A549 (cell line): ENCODE data around the gene PPM1J. TPM values are rescaled to one million over a fixed set of nuclear protein-coding genes. Genes with fewer than 3 reads are reported as not detected.

Source experiments
- ATAC-seq, 2 experiments: fragments of 200-7000 bp in 1 of 2; fragments of >200 bp in 1 of 2; cut with Nextera tagmentation in 1 of 2; cut with Tn5 transposase in 1 of 2; 3 replicates each; pipeline versions ENCODE4 v1.8.0 to v1.9.1; 2018 to 2020; ENCODE audit warnings: mild to moderate bottlenecking in 1 of 2, moderate library complexity in 1 of 2
- CTCF ChIA-PET: fragments of 300-600 bp; sonication (Branson Sonifier 250); formaldehyde crosslinking; extraction: SDS; loops from one replicate; lab custom pipeline; 2021; ENCODE audit warnings: antibody characterized with exemption, inconsistent platforms; lab: Yijun Ruan, JAX
- POLR2A ChIA-PET: fragments of 350-600 bp; formaldehyde crosslinking; extraction: SDS; loops from one replicate; lab custom pipeline; 2021; ENCODE audit warnings: antibody characterized with exemption, inconsistent platforms; lab: Yijun Ruan, JAX
- DNase-seq, 2 experiments: peaks; one replicate each; pipeline versions ENCODE4 v3.0.0 to v3.0.0-alpha.2; 2011 to 2016; ENCODE audit warnings: low read depth in 1 of 2, low spot score in 1 of 2
- FAIRE-seq: peaks from 2 replicates; lab custom pipeline; 2011; peaks lifted over from hg19 to GRCh38; lab: Jason Lieb, UNC
- H3K27ac ChIP-seq, 2 experiments: fragments of >200 bp; sonication (Bioruptor Twin); formaldehyde crosslinking; 3 replicates each; pipeline ENCODE4 v1.5.1; 2016 to 2017
- H3K4me1 ChIP-seq: fragments of >200 bp; sonication (Bioruptor Twin); formaldehyde crosslinking; 3 replicates; pipeline ENCODE4 v1.6.1; 2016
- H3K4me2 ChIP-seq: fragments of >200 bp; sonication (Bioruptor Twin); formaldehyde crosslinking; 3 replicates; pipeline ENCODE4 v1.6.1; 2016
- H3K4me3 ChIP-seq: fragments of >200 bp; sonication (Bioruptor Twin); formaldehyde crosslinking; 3 replicates; pipeline ENCODE4 v1.5.1; 2016
- H3K9me3 ChIP-seq: fragments of >200 bp; sonication (Bioruptor Twin); formaldehyde crosslinking; 3 replicates; pipeline ENCODE4 v1.6.1; 2016
- BHLHE40 ChIP-seq: IDR thresholded peaks from 2 replicates; pipeline ENCODE4 v1.6.1; 2012; ENCODE audit warnings: low read depth, low read length, inconsistent platforms
- CBX8 ChIP-seq: fragments of 200-600 bp; sonication (generic); IDR thresholded peaks from 2 replicates; pipeline ENCODE4 v1.6.1; 2016
- EP300 ChIP-seq, 2 experiments: fragments of >200 bp; sonication (Bioruptor Twin); formaldehyde crosslinking; IDR thresholded peaks; 2 replicates in 1 of 2; 3 replicates in 1 of 2; pipeline ENCODE4 v1.6.1; 2016 to 2017
- ESRRA ChIP-seq: fragments of 150-350 bp; IDR thresholded peaks from 2 replicates; pipeline ENCODE4 v1.6.1; 2014; ENCODE audit warnings: mild to moderate bottlenecking, low read length, borderline replicate concordance
- HDAC2 ChIP-seq: fragments of 200-600 bp; sonication (generic); IDR thresholded peaks from 2 replicates; pipeline ENCODE4 v1.6.1; 2016
- HOXB13 ChIP-seq: fragments of 250-450 bp; sonication (Bioruptor Pico); IDR thresholded peaks from 2 replicates; pipeline ENCODE4 v1.5.0; 2020; ENCODE audit warnings: low read depth, mild to moderate bottlenecking, moderate library complexity
- KDM1A ChIP-seq: fragments of 200-600 bp; sonication (generic); IDR thresholded peaks from 2 replicates; pipeline ENCODE4 v1.6.1; 2016; ENCODE audit warnings: low read depth, mild to moderate bottlenecking
- MAZ ChIP-seq: fragments of 150-350 bp; IDR thresholded peaks from 2 replicates; pipeline ENCODE4 v1.6.1; 2014; ENCODE audit warnings: antibody characterized with exemption, low read depth, low read length, borderline replicate concordance
- NPAS2 ChIP-seq: fragments of 250-450 bp; sonication (Bioruptor Pico); IDR thresholded peaks from 2 replicates; pipeline ENCODE4 v1.8.0; 2022; ENCODE audit warnings: mild to moderate bottlenecking, moderate library complexity, borderline replicate concordance
- NR3C1 ChIP-seq: fragments of >200 bp; sonication (Bioruptor Twin); formaldehyde crosslinking; IDR thresholded peaks from 3 replicates; pipeline ENCODE4 v1.6.1; 2017
- PHF8 ChIP-seq: fragments of 200-600 bp; sonication (generic); IDR thresholded peaks from 2 replicates; pipeline ENCODE4 v1.6.1; 2016; ENCODE audit warnings: low read depth, mild to moderate bottlenecking, antibody characterized with exemption, moderate library complexity, borderline replicate concordance
- RNF2 ChIP-seq: fragments of 200-600 bp; sonication (generic); IDR thresholded peaks from 2 replicates; pipeline ENCODE4 v1.6.1; 2016; ENCODE audit warnings: low read depth, mild to moderate bottlenecking, antibody characterized with exemption, moderate library complexity, borderline replicate concordance
- SREBF2 ChIP-seq: fragments of 450-650 bp; IDR thresholded peaks from 2 replicates; pipeline ENCODE4 v1.6.1; 2014; ENCODE audit warnings: mild to moderate bottlenecking, moderate library complexity
- TP53 ChIP-seq: fragments of 250-450 bp; sonication (Bioruptor Pico); IDR thresholded peaks from 2 replicates; pipeline ENCODE4 v1.5.0; 2021; ENCODE audit warnings: mild to moderate bottlenecking, moderate library complexity
- ZFP36 ChIP-seq: fragments of 450-650 bp; IDR thresholded peaks from 2 replicates; pipeline ENCODE4 v1.6.1; 2014; ENCODE audit warnings: borderline replicate concordance; ENCODE audit not compliant: partially characterized antibody
- ZSCAN20 ChIP-seq: fragments of 250-450 bp; sonication (Bioruptor Pico); IDR thresholded peaks from 2 replicates; pipeline ENCODE4 v1.8.0; 2022; ENCODE audit warnings: mild to moderate bottlenecking, moderate library complexity
- WGBS: methylation state at CpG from one replicate; pipeline ENCODE4 v1.1.6; 2017; ENCODE audit errors: missing lambda C conversion rate; 5-methylcytosine and 5-hydroxymethylcytosine counted together
- polyA plus RNA-seq, 4 experiments: library from polyadenylated mRNA; depleted of rRNA in 3 of 4; stranded (reverse); fragments of >200 nt; fragmentation: RNase III in 1 of 4; extraction: RNeasy Plus Mini Kit Qiagen cat#74134 plus additional on column Dnase treatment in 1 of 4; gene quantifications; 2 replicates in 3 of 4; 3 replicates in 1 of 4; pipeline ENCODE4 v1.2.3, GENCODE V29; 2011 to 2017
- TF ChIP-seq, protein P1 (sequence below): fragments of >200 bp; sonication (Bioruptor Twin); formaldehyde crosslinking; IDR thresholded peaks from 2 replicates; pipeline ENCODE4 v1.6.1; 2016
- TF ChIP-seq, protein P2 (sequence below): fragments of 250-450 bp; sonication (Bioruptor Pico); IDR thresholded peaks from 2 replicates; pipeline ENCODE4 v1.5.0; 2020; ENCODE audit warnings: low read depth, mild to moderate bottlenecking, moderate library complexity
- TF ChIP-seq, protein P3 (sequence below): fragments of >200 bp; sonication (Bioruptor Twin); formaldehyde crosslinking; IDR thresholded peaks from 3 replicates; pipeline ENCODE4 v1.5.1; 2016
- TF ChIP-seq, protein P4 (sequence below): fragments of 150-350 bp; IDR thresholded peaks from 2 replicates; pipeline ENCODE4 v1.6.1; 2014; ENCODE audit warnings: low read depth, mild to moderate bottlenecking, low read length
- TF ChIP-seq, protein P5 (sequence below): fragments of 450-650 bp; IDR thresholded peaks from 2 replicates; pipeline ENCODE4 v1.6.1; 2014; ENCODE audit warnings: antibody characterized with exemption
- TF ChIP-seq, protein P6 (sequence below): fragments of 250-450 bp; sonication (Bioruptor Pico); IDR thresholded peaks from 2 replicates; pipeline ENCODE4 v1.5.0; 2021; ENCODE audit warnings: mild to moderate bottlenecking, moderate library complexity, borderline replicate concordance
- TF ChIP-seq, protein P7 (sequence below): IDR thresholded peaks from 2 replicates; pipeline ENCODE4 v1.6.1; 2012; ENCODE audit warnings: low read depth, borderline replicate concordance

PPM1J gene
- polyA plus RNA-seq, 2 of the 4 experiments (the other 2 are of a cell fraction): 0.32 to 0.62 TPM

DNA sequence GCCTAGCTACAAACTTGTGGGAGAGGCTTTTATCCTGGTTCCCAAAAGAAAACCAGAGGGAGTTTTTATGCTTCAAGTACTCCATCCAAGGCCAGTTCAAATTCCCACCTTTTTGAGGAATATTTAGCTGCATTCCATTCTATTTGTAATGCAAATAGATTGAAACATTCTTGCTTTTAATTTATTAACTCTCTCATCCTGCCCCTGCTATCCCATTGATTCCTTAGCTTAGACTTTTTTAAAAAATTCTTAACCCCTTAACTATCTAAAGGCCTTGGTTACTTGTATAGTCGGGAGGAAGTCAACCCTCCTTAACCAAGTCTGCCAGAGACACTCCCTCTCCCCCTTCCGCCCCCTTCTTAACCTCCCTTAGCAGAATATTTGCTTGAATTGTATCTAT, 43.1 kb downstream of the PPM1J start (continued):
- TF ChIP-seq, protein P1, sequence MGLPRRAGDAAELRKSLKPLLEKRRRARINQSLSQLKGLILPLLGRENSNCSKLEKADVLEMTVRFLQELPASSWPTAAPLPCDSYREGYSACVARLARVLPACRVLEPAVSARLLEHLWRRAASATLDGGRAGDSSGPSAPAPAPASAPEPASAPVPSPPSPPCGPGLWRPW: no peak
- TF ChIP-seq, protein P2, sequence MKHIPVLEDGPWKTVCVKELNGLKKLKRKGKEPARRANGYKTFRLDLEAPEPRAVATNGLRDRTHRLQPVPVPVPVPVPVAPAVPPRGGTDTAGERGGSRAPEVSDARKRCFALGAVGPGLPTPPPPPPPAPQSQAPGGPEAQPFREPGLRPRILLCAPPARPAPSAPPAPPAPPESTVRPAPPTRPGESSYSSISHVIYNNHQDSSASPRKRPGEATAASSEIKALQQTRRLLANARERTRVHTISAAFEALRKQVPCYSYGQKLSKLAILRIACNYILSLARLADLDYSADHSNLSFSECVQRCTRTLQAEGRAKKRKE (CRISPR knock-in tag): no peak
- TF ChIP-seq, protein P3, sequence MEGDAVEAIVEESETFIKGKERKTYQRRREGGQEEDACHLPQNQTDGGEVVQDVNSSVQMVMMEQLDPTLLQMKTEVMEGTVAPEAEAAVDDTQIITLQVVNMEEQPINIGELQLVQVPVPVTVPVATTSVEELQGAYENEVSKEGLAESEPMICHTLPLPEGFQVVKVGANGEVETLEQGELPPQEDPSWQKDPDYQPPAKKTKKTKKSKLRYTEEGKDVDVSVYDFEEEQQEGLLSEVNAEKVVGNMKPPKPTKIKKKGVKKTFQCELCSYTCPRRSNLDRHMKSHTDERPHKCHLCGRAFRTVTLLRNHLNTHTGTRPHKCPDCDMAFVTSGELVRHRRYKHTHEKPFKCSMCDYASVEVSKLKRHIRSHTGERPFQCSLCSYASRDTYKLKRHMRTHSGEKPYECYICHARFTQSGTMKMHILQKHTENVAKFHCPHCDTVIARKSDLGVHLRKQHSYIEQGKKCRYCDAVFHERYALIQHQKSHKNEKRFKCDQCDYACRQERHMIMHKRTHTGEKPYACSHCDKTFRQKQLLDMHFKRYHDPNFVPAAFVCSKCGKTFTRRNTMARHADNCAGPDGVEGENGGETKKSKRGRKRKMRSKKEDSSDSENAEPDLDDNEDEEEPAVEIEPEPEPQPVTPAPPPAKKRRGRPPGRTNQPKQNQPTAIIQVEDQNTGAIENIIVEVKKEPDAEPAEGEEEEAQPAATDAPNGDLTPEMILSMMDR: no peak
- TF ChIP-seq MAZ (no peak), BHLHE40 (no peak)
- TF ChIP-seq, protein P4, sequence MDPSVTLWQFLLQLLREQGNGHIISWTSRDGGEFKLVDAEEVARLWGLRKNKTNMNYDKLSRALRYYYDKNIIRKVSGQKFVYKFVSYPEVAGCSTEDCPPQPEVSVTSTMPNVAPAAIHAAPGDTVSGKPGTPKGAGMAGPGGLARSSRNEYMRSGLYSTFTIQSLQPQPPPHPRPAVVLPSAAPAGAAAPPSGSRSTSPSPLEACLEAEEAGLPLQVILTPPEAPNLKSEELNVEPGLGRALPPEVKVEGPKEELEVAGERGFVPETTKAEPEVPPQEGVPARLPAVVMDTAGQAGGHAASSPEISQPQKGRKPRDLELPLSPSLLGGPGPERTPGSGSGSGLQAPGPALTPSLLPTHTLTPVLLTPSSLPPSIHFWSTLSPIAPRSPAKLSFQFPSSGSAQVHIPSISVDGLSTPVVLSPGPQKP: no peak

DNA sequence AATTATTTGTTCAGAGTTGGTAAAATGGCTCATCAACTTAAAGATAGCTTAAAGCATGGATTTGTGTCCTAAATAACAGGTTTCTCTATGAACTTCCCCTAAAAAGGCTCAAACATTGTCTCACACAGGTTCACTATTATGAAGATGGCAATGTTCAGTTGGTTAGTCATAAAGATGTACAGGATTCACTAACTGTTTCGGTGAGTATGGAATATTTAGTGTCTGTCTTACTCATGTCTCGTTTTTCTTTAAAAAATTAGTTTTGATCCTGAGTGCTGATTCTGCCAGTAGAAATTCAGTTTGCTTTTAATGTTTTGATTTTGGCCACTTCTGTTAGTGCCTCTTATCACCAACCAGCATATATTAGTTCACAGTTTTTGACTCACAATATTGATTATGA, 48.2 kb downstream of the PPM1J start:
- WGBS: 95% methylated on average over 2 of the region's 2 CpGs
- H3K27ac ChIP-seq: no peak overlapping the region
- no peak overlapping the region for H3K4me3 ChIP-seq
- FAIRE-seq (no peak), DNase-seq (no peak), ATAC-seq (no peak)
- H3K4me1 ChIP-seq: no peaks in the 10 kb centered on the region
- POLR2A ChIA-PET: no interaction called here
- CTCF ChIA-PET: no interaction called here
- H3K9me3 ChIP-seq: no peaks in the 10 kb centered on the region
- H3K4me2 ChIP-seq: no peak overlapping the region
- no peak for TF ChIP-seq EP300 (IDR thresholded peaks at IDR 0.05)
- no peak for TF ChIP-seq ESRRA
- no peak for TF ChIP-seq PHF8
- TF ChIP-seq MAZ: no peak
- TF ChIP-seq, protein P5, sequence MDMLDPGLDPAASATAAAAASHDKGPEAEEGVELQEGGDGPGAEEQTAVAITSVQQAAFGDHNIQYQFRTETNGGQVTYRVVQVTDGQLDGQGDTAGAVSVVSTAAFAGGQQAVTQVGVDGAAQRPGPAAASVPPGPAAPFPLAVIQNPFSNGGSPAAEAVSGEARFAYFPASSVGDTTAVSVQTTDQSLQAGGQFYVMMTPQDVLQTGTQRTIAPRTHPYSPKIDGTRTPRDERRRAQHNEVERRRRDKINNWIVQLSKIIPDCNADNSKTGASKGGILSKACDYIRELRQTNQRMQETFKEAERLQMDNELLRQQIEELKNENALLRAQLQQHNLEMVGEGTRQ: no peak
- TF ChIP-seq, protein P2 (CRISPR knock-in tag): no peak
- TF ChIP-seq HDAC2: no peak
- TF ChIP-seq HOXB13 (CRISPR knock-in tag): no peak
- no peak for TF ChIP-seq KDM1A
- no peak for TF ChIP-seq CBX8

DNA sequence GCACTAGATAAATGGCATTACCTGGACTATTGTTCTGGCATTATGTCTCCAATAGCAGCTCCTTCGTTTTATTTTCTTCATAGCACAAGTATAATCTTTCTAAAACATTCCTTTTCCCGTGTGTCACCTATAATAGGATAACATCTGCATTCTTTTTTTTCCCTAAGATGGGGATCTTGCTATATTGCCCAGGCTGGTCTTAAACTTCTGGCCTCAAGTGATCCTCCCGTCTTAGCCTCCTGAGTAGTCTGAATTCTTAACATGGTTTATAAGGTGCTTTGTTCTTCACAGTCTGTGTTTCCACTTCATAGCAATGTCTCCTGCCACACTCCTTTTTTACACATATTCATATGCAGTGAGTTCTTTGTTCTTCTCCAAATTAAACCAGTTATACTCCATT, 49.3 kb downstream of the PPM1J start:
- Histone ChIP-seq H3K27ac (no peak overlapping the region), H3K4me1 (no peaks in the 10 kb centered on the region), H3K4me2 (no peak overlapping the region), H3K9me3 (no peaks in the 10 kb centered on the region), H3K4me3 (no peak overlapping the region)
- WGBS: 90% methylated on average over 3 of the region's 3 CpGs
- FAIRE-seq (no peak), ATAC-seq (no peak), DNase-seq (no peak)
- CTCF ChIA-PET: no interaction called here
- POLR2A ChIA-PET: no interaction called here
- TF ChIP-seq, protein P6, sequence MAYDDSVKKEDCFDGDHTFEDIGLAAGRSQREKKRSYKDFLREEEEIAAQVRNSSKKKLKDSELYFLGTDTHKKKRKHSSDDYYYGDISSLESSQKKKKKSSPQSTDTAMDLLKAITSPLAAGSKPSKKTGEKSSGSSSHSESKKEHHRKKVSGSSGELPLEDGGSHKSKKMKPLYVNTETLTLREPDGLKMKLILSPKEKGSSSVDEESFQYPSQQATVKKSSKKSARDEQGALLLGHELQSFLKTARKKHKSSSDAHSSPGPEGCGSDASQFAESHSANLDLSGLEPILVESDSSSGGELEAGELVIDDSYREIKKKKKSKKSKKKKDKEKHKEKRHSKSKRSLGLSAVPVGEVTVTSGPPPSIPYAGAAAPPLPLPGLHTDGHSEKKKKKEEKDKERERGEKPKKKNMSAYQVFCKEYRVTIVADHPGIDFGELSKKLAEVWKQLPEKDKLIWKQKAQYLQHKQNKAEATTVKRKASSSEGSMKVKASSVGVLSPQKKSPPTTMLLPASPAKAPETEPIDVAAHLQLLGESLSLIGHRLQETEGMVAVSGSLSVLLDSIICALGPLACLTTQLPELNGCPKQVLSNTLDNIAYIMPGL (CRISPR knock-in tag): no peak
- TF ChIP-seq, protein P2 (CRISPR knock-in tag): no peak
- TF ChIP-seq ZFP36 (no peak), TP53 (CRISPR knock-in tag) (no peak), SREBF2 (no peak), RNF2 (no peak), ZSCAN20 (CRISPR knock-in tag) (no peak), NPAS2 (CRISPR knock-in tag) (no peak), NR3C1 (no peak)
- TF ChIP-seq, protein P3: no peak
- TF ChIP-seq, protein P7, sequence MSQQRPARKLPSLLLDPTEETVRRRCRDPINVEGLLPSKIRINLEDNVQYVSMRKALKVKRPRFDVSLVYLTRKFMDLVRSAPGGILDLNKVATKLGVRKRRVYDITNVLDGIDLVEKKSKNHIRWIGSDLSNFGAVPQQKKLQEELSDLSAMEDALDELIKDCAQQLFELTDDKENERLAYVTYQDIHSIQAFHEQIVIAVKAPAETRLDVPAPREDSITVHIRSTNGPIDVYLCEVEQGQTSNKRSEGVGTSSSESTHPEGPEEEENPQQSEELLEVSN: no peak
